OCI-LY7 (cell line): Measurements from ENCODE around the gene SNTB2. TPM values are rescaled to one million over a fixed set of nuclear protein-coding genes. Genes with fewer than 3 reads are reported as not detected.

ENCODE experiments used
- BruUV-seq: library from RNA; stranded (reverse); fragments of 400-500 nt; replicated peaks from 2 replicates; lab custom pipeline; 2021; lab: Mats Ljungman, UMichigan
- CTCF ChIA-PET: fragments of 300-600 bp; sonication (Branson Sonifier 250); formaldehyde crosslinking; loops from one replicate; lab custom pipeline; 2022; ENCODE audit warnings: antibody characterized with exemption; ENCODE audit not compliant: unreplicated experiment; lab: Charles Lee
- POLR2A ChIA-PET: fragments of 300-600 bp; sonication (Branson Sonifier 250); formaldehyde crosslinking; loops from one replicate; lab custom pipeline; 2022; ENCODE audit warnings: antibody characterized with exemption; lab: Charles Lee
- DNase-seq: peaks from one replicate; pipeline ENCODE4 v3.0.0-alpha.2; 2015; ENCODE audit warnings: low spot score
- H2AFZ ChIP-seq: fragments of 200-600 bp; sonication (generic), shearing (Covaris generic); 2 replicates; pipeline ENCODE4 v1.6.1; 2014; ENCODE audit warnings: mild to moderate bottlenecking, antibody characterized with exemption, low read length, moderate library complexity
- H3K27ac ChIP-seq: fragments of 200-600 bp; sonication (generic); 2 replicates; pipeline ENCODE4 v1.5.1; 2014; ENCODE audit warnings: mixed run types, low read depth, mild to moderate bottlenecking, moderate library complexity, low read length, inconsistent platforms; ENCODE audit not compliant: poor library complexity, severe bottlenecking
- H3K36me3 ChIP-seq: fragments of 200-600 bp; sonication (generic); 2 replicates; pipeline ENCODE4 v1.6.1; 2014; ENCODE audit warnings: mild to moderate bottlenecking, antibody characterized with exemption, low read length, moderate library complexity, mixed read lengths; ENCODE audit not compliant: insufficient read depth
- H3K4me1 ChIP-seq: fragments of 200-600 bp; sonication (generic); 2 replicates; pipeline ENCODE4 v1.5.1; 2014; ENCODE audit warnings: mild to moderate bottlenecking, low read length; ENCODE audit not compliant: insufficient read depth, poor library complexity, severe bottlenecking
- H3K4me2 ChIP-seq: fragments of 200-600 bp; sonication (generic); 2 replicates; pipeline ENCODE4 v1.6.1; 2014; ENCODE audit warnings: mild to moderate bottlenecking, low read length
- H3K4me3 ChIP-seq: fragments of 200-600 bp; sonication (generic); 2 replicates; pipeline ENCODE4 v1.5.1; 2014; ENCODE audit warnings: mild to moderate bottlenecking, low read depth, low read length; ENCODE audit not compliant: poor library complexity, severe bottlenecking
- H3K79me2 ChIP-seq: fragments of 200-600 bp; sonication (generic); 2 replicates; pipeline ENCODE4 v1.6.1; 2016; ENCODE audit warnings: low read depth, mild to moderate bottlenecking, low read length, moderate library complexity, mixed read lengths; ENCODE audit not compliant: insufficient read depth
- H3K9me2 ChIP-seq: fragments of 200-600 bp; sonication (generic); 2 replicates; pipeline ENCODE4 v1.6.1; 2016; ENCODE audit warnings: mild to moderate bottlenecking, low read length, mixed read lengths; ENCODE audit not compliant: insufficient read depth
- H3K9me3 ChIP-seq: fragments of 200-600 bp; sonication (generic); 2 replicates; pipeline ENCODE4 v1.6.1; 2014; ENCODE audit warnings: mild to moderate bottlenecking, mixed run types, low read length, mixed read lengths
- H4K20me1 ChIP-seq: fragments of 200-600 bp; sonication (generic); 2 replicates; pipeline ENCODE4 v1.6.1; 2014; ENCODE audit warnings: mild to moderate bottlenecking, antibody characterized with exemption, low read length, moderate library complexity, mixed read lengths; ENCODE audit not compliant: insufficient read depth
- CTCF ChIP-seq: fragments of 200-600 bp; sonication (generic); conservative IDR thresholded peaks from 2 replicates; pipeline ENCODE4 v1.5.1; 2014; ENCODE audit warnings: mild to moderate bottlenecking, antibody characterized with exemption, low read length, moderate library complexity, mixed read lengths
- EZH2phosphoT487 ChIP-seq: fragments of 200-600 bp; sonication (generic); IDR thresholded peaks from 2 replicates; pipeline ENCODE4 v1.6.1; 2018; ENCODE audit warnings: low read depth, borderline replicate concordance, mild to moderate bottlenecking, mixed run types, antibody characterized with exemption, low read length, moderate library complexity, mixed read lengths
- intact Hi-C: fragments of 100-400 bp; cut with micrococcal nuclease; formaldehyde crosslinking; loops from one replicate; pipeline ENCODE4 v1.10.0; 2022; ENCODE audit not compliant: unreplicated experiment
- total RNA-seq, 2 experiments: library from RNA; depleted of rRNA in 1 of 2; stranded (reverse); fragments of >200 nt in 1 of 2; shearing (Covaris generic) in 1 of 2; gene quantifications; 2 replicates each; pipeline ENCODE4 v1.2.3, GENCODE V29; 2014 to 2022

The SNTB2 gene
- total RNA-seq, 2 experiments from 2014 or later, result 21.2 to 34.1 TPM

GRCh38 chr16:69309316-69309715 lies 122.4 kb downstream of the SNTB2 start:
- Histone ChIP-seq H3K79me2 (peaks cover 28% of the 10 kb centered on the region), H2AFZ (no peak overlapping the region), H3K4me1 (peaks cover 12% of the 10 kb centered on the region), H4K20me1 (no peaks in the 10 kb centered on the region), H3K9me3 (no peaks in the 10 kb centered on the region), H3K4me3 (no peak overlapping the region), H3K36me3 (peaks cover 19% of the 10 kb centered on the region; the same call in 1 of the 2 replicates), H3K9me2 (no peaks in the 10 kb centered on the region), H3K4me2 (no peak overlapping the region), H3K27ac (no peak overlapping the region)
- BruUV-seq, result no TSS peak
- no peak for DNase-seq
- intact Hi-C loops, result no loop called here
- TF ChIP-seq CTCF, result no peak
- TF ChIP-seq EZH2phosphoT487, result no peak
- ChIA-PET CTCF (no interaction called here), POLR2A (no interaction called here)

GRCh38 chr16:69310653-69311532 lies 123.9 kb downstream of the SNTB2 start, which contains the start of gene VPS4A:
TSS of gene VPS4A (plus strand) at chr16:69311350. CDS start at chr16:69311512, 162 bp downstream.
- Histone ChIP-seq H3K4me1 (peaks cover 12% of the 10 kb centered on the region), H3K79me2 (peaks cover 31% of the 10 kb centered on the region), H3K9me3 (no peaks in the 10 kb centered on the region), H3K9me2 (no peaks in the 10 kb centered on the region), H4K20me1 (no peaks in the 10 kb centered on the region), H2AFZ (peak within 1 kb of the TSS; percentile 97; the same call in 1 of the 2 replicates), H3K27ac (peak within 1 kb of the TSS; percentile 58), H3K36me3 (peaks cover 30% of the 10 kb centered on the region), H3K4me3 (peak within 1 kb of the TSS; percentile 78), H3K4me2 (peak within 1 kb of the TSS; percentile 88)
- TF ChIP-seq CTCF, result peak; percentile 72
- no peak for TF ChIP-seq EZH2phosphoT487
- ChIA-PET CTCF (no interaction called here), POLR2A (interaction anchor here (0.8 to 1.4 kb wide), 3 partner anchors 9 to 122 kb away, joined by 3 to 5 read pairs (median 3); no protein-coding TSS in a partner anchor)
- no TSS peak for BruUV-seq
- intact Hi-C loops, result loop anchor here (1.0 kb wide), 2 partner anchors 19 to 28 kb away; partner anchors contain the start of genes COG8, NIP7 and PDF
- DNase-seq, result peak; percentile 97
